Epithelial cell of esophagus (primary cell): ENCODE measurements around the gene PAFAH1B1.
"Not testable (repeated sequence)": the region's sequence is repeated elsewhere in the genome, so short reads cannot be mapped to it uniquely, and the experiment has no call there.

Experiments
- DNase-seq: peaks from one replicate; pipeline ENCODE4 v3.0.0; 2010; ENCODE audit warnings: low read depth
- H3K4me3 ChIP-seq: 2 replicates; pipeline ENCODE4 v1.5.1; 2011; ENCODE audit warnings: mild to moderate bottlenecking, low read length, control low read depth
- CTCF ChIP-seq: IDR thresholded peaks from 2 replicates; pipeline ENCODE4 v1.5.1; 2011; ENCODE audit warnings: low read depth, mild to moderate bottlenecking, low read length, control low read depth, inconsistent platforms; ENCODE audit not compliant: insufficient read depth; ENCODE audit errors: missing control alignments

PAFAH1B1 gene

GRCh38 chr17:2592971-2593820 is at the start of gene PAFAH1B1:
TSS of gene PAFAH1B1 (plus strand) at chr17:2593654. CDS start at chr17:2638289, 44,635 bp downstream.
- no peak for TF ChIP-seq CTCF
- H3K4me3 ChIP-seq = peak within 1 kb of the TSS; percentile 88
- DNase-seq = peak; percentile 91

- H3K4me3 ChIP-seq = no peak overlapping the region
- no peak for DNase-seq
- TF ChIP-seq CTCF = no peak
Observed at GRCh38 chr17:2545393-2545792, 48.1 kb upstream of the PAFAH1B1 start.

- no peak overlapping the region for H3K4me3 ChIP-seq
- TF ChIP-seq CTCF = no peak
- DNase-seq = peak; percentile 90
Observed at GRCh38 chr17:2547176-2547575, 46.3 kb upstream of the PAFAH1B1 start.

- DNase-seq = peak; percentile 57
- not testable (repeated sequence) for H3K4me3 ChIP-seq
Observed at GRCh38 chr17:2548026-2548425, 45.4 kb upstream of the PAFAH1B1 start.

DNA sequence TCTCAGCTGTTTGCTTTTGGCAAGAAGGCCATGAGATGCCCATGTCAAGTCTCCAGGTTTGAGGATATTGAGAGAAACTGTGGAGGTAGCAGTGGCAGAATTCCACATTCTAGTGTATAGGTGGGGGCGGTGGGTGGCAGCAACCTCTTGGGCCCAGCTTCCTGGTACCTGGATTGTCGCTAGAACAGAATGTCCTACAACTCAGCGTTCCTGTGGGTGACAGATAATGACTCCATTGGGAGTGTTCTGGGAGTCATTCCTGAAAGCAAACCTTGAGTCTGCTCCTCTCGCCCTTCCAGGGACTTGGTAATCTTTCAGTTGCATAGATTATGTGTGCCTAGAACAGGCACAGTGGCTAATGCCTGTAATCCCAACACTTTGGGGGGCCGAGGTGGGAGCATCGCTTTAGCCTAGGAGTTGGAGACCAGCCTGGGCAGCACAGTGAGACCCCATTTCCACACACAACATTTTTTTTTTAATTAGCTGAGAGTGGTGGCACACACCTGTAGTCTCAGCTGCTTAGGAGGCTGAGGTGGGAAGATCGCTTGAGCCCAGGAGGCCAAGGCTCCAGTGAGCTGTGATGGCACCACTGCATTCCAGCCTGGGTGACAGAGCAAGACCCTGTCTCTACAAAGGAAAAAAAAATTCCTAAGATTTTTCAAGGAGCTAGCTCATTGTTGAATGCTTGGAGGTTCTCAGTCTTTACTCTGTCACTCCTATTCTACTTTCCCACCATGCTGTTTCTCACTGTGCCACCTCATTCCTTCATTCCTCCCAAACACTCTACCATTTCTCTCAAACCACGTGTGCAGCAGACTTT is 43.9 kb upstream of the PAFAH1B1 start:
- DNase-seq = peak; percentile 50
- no peak for TF ChIP-seq CTCF

DNA sequence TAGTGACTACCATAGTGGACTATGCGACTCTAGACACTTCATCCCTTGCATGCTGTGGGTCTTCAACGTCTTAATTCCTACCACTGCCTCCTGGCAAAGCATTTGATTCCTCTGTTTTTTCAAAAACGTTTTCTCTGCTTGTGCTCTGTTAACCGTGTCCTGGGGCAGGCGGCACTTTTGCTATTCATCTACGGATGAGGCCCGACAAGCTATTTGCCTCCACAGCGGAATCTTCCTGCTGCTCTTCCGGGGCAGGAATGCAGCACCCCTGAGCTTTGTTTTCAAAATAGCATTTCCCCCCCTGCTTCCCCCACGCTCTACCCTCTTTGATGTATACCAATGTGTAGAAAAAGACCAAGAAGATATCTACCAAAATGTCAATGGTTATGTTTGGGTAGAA is 42.0 kb upstream of the PAFAH1B1 start:
- TF ChIP-seq CTCF = no peak
- H3K4me3 ChIP-seq = no peak overlapping the region
- DNase-seq = no peak

More for the DNA sequence above, 43.9 kb upstream of the PAFAH1B1 start:
- H3K4me3 ChIP-seq = no peak overlapping the region

- DNase-seq = no peak
Observed at GRCh38 chr17:2551928-2552327, 41.5 kb upstream of the PAFAH1B1 start.

More at GRCh38 chr17:2551928-2552327, 41.5 kb upstream of the PAFAH1B1 start:
- TF ChIP-seq CTCF = no peak
- H3K4me3 ChIP-seq = no peak overlapping the region
